Measurements from ENCODE around the gene GPC6.
A peak's percentile ranks its signal among the peaks of the same experiment; 100 is the strongest.

The GPC6 gene

DNA sequence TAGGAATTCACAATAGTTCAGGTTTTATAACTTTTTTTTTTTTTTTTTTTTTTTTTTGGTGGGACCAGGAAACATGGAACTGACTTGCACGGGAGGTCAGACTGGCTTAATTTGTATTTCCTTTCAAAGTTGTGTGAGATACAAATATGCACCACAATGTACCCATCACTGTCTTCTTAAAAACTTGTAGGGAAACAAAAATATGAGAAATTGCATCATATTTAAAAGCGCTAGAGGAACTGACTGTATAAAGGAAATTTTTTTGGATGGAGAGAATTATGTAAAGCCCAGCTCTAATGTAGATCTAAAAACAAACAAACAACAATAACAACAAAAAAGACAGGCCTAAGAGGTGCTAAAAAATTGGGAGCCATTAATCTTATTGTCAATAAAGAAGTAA, 1006.3 kb downstream of the GPC6 start:
- DNase-seq, result peak in 1 of 3 donors; percentile 30

GRCh38 chr13:94233401-94233800, 1006.8 kb downstream of the GPC6 start:
- peak; percentile 49 to 62 (median 55) for DNase-seq

- no peak for DNase-seq
These were observed 1007.2 kb downstream of the GPC6 start for GRCh38 chr13:94233837-94234236.

- peak; percentile 7 to 40 (median 24) for DNase-seq
These were observed 1008.1 kb downstream of the GPC6 start for GRCh38 chr13:94234738-94235137.

GRCh38 chr13:94236132-94236531, 1009.5 kb downstream of the GPC6 start:
- DNase-seq, result no peak

DNA sequence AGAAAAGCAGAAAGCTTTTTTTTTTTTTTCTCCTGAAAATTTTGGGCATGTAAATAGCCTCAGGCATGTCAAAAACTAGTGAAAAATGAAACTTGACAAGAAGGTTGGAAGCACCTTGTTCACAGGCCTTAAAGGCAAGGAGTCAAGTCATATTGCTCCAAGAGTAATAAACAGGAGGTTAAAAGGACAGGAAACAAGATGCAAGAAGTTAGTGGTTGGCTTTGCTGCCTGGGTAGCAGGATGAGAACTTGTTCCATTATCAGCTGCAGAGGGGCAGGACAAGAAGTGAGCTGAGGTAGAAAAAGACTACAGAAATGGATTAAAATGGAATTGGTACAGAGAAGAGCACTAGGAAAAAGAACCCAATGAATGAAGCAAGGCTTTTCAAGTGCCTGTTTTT, 1010.3 kb downstream of the GPC6 start:
- no peak for DNase-seq

DNA sequence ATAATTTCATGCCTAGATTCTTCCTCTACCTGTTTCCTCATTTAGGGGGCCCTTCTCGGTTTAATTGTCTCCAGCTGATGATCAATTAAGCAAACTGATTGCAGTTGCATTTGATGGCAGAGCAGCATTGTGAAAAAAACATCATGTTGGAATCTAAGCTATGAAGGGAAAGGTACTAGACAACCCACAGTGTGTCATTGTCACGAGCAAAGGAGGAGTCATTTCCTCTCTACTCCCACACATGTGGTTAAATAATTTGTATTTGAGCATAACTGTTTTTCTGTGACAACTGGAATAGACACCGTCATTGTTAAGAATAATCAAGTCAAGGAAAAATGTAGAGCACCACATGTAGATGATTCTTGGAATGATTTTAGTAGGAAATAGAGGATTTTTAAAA, 1012.5 kb downstream of the GPC6 start:
- DNase-seq, result peak; percentile 66 to 83 (median 82)

GRCh38 chr13:94242554-94242953, 1015.9 kb downstream of the GPC6 start:
- no peak for DNase-seq

- DNase-seq, result no peak
These were observed 1016.9 kb downstream of the GPC6 start for GRCh38 chr13:94243551-94243950.

DNA sequence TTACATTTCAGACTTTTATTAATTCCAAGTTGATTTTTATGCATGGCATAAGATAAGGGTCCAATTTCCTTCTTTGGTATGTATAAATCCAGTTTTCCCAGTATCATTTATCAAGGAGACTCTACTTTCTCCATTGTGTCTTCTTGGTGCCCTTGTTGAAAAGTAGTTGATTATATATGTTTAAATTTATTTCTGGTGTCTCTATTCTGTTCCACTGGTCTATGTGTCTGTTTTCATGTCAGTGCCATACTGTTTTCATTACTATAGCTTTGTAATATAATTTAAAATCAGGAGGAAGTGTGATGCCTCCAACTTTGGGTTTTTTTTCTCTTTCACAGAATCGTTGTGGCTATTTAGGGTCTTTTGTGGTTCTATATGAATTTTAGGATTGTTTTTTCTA, 1019.9 kb downstream of the GPC6 start:
- DNase-seq, result no peak

DNA sequence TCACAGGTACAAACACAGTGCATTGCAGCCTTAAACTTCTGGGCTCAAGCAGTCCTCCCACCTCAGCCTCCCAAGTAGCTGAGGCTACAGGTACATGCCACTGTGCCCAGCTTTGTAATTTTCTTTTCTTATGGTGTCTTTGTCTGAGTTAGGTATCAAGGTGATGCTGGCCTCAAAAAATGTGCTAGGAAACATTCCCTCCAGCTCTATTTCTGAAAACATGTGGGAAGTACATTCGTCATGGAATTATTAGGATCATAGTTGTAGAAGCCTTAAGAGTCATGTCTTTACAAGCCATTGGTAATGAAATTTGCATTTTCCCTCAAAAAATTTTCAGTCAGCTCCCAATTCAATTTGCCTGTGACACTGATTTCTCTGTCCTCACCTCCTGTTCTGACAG, 1021.3 kb downstream of the GPC6 start:
- no peak for DNase-seq

- DNase-seq, result no peak
These were observed 1022.0 kb downstream of the GPC6 start for GRCh38 chr13:94248454-94249228.

DNA sequence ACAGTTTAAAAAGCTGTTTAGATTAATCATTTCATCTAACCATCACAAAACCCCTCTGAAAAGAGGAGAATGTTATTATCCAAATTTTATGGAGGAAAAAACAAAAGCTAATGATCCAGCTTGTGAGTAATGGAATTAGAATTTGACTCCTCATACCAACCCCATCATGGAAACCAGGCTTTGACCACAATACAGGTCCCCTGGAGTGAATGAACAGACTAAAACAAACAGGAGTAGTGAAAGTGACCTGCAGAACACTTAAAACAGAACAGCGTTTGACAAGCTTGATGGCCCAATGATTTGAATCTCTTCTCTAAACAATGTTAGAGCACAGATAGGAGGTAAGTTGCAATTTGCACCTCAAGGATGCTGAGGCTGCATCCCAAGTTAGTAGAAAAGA, 1022.9 kb downstream of the GPC6 start:
- no peak for DNase-seq

DNA sequence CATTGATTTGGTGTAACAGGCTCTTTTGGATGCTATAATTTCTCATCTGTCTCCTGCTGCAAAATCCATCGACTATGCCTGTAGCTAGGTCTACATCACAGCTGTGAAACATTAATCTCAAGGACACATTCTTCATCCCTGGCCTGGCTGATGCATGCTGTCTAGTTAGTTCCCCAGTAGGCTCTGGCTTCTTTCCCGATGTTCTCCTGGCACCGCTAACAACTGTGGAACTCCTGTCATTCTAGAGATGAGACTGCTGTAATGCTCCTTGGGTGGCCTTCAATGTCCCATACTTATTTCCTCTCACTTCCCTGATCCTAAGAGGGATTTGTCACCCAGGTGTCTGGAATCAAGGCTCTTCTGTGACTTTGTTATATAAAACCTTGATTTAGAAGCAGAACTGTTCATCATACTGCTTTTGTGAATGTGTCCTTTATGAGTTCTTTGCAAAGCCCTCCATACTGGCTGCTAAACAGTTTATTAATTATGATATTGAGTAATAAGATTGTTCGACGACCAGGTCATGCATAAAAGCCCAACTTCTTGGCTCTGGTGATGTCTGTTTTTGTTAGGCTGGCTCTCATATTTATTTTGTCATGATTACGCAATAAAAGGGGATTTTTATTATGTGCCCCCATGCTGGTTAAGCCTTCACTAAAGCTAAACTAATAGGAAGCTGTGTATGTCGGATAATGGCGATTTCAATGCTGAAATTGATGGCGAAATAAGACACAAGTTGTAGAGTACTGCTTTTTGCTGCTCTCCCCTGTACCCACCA, 1025.4 kb downstream of the GPC6 start:
- no peak for DNase-seq

DNA sequence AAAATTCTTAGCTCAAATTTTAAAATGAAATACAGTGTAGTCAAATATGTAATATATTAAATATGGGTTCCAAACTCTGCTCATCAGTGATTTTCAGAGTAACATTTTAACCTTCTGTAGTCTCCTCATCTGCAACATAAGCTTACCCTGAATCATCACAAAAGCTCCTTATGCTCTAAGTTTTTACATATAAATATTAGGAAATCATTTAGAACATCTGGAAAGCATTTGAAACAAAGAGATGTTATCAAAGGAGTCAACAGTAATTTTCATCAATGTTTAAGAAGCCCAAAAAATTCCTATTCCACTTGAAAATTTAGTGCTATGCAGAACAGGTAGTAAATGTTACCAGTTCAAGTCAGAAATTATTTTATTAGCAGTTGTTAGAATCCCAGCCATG, 1028.1 kb downstream of the GPC6 start:
- DNase-seq, result no peak

DNA sequence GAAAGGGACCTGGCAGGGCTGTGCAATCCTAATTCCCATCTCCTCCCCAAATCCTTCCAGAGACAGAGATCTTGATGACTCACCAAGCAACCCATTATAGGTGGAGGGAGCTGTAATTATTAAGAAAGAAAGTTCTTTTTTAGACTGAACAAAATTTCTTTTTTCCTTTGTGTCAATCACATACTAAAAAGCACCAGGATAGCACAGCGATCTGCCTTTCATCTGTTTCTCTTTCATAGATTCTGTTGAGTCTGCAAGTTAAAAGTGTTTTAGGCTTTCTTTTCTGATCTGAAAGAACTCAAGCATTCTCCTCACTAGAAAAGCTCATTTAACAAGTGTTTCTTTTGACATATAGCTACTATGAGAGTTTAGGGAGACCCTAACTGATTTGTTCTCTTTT, 1030.1 kb downstream of the GPC6 start:
- no peak for DNase-seq

GRCh38 chr13:94259984-94260383, 1033.4 kb downstream of the GPC6 start:
- DNase-seq, result no peak

GRCh38 chr13:94261163-94261562, 1034.6 kb downstream of the GPC6 start:
- DNase-seq, result peak in 2 of 3 donors; percentile 18 to 36

GRCh38 chr13:94263038-94263437, 1036.4 kb downstream of the GPC6 start:
- no peak for DNase-seq

GRCh38 chr13:94267581-94268366, 1041.2 kb downstream of the GPC6 start:
- no peak for DNase-seq

GRCh38 chr13:94268661-94269060, 1042.1 kb downstream of the GPC6 start:
- DNase-seq, result no peak

DNA sequence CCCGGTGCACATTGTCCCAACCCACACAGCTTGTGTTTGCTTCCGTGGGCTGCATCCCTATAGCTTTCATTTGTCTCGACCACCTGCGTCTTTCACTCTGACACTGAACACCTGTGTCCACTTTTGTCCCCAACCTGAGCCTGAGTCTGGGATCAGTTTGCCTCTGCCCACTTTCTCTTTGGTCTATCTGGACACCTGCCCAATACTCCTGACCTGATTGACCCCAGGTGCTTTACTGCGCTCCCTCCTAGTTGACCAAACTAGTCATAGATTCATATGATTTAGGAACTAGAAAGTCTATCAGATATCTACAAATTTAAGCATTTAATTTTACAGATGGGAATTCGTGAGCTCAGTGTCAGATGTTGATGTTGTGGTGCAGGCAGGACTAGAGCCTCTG, 1043.0 kb downstream of the GPC6 start:
- no peak for DNase-seq

- DNase-seq, result no peak
These were observed 1043.9 kb downstream of the GPC6 start for GRCh38 chr13:94270556-94270955.

DNA sequence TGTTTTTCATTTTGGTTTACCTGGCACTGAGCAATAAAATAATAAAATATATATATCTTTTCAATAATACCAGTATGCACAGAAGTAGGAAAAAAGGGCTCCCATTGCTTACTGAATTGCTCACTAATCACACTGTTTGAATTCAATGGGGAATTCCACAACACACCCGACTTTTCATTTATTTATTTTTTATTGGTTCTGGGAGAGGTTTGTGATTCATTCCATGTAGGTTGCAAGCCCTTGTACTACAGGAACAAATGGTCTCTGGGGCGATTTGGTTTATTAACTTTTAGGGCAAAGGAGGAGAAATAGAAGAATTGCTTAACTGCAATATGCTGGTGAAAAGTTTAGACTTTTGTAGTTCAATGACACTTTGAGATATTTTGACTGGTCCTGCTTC, 1045.4 kb downstream of the GPC6 start:
- no peak for DNase-seq
